CMK (cell line): ENCODE results near the gene CALN1.
"Not testable (repeated sequence)": the region's sequence is repeated elsewhere in the genome, so short reads cannot be mapped to it uniquely, and the experiment has no call there.

Source experiments
- DNase-seq: peaks from one replicate; pipeline ENCODE4 v3.0.0-alpha.2; 2010; ENCODE audit warnings: low read depth

The CALN1 gene

DNA sequence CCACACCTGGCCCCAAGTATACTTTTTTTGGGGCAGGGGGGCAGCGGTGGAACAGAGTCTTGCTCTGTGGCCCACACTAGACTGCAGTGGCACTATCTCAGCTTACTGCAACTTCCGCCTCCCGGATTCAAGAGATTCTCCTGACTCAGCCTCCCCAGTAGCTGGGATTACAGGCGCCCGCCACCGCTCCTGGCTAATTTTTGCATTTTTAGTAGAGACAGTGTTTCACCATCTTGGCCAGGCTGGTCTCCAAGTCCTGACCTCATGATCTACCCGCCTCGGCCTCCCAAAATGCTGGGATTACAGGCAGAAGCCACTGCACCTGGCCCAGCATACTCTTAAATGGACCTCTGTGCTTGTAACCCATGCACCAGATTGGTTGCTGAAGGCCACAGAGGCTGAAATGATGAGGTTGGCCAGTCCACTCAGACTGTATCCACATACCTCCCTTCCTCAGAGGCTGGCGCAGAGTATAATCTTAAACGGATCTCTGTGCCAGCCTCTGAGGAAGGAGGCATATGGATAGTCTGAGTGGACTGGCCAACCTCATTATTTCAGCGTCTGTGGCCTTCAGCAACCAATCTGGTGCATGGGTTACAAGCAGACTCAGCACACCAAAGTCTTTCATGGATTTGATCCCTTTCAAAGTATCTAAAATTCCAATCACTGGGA lies 3.0 kb downstream of the CALN1 start:
- no peak for DNase-seq

DNA sequence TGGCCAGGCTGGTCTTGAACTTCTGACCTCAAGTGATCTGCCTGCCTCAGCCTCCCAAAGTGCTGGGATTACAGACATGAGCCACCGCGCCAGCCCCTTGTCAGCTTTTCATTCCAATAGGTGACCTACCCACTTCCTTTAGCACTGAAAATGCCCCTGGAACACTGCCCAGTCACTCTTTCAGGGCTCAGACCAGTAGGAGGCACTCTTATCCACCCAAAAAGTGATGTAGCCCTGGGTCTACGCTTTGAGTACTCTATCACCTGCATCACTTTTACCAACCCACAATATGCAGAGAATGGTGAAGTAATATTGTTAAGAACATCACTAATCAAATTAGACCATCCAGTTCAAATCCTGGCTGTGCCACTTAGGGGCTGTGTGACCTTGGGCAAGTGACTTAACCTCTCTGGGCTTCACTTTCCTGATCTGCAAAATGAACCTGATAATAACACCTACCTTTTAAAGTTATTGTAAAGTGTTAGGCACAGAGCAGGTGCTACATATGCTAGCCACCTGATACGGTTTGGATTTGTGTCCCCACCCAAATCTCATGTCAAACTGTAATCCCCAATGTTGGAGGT lies 5.2 kb downstream of the CALN1 start:
- DNase-seq = no peak

DNA sequence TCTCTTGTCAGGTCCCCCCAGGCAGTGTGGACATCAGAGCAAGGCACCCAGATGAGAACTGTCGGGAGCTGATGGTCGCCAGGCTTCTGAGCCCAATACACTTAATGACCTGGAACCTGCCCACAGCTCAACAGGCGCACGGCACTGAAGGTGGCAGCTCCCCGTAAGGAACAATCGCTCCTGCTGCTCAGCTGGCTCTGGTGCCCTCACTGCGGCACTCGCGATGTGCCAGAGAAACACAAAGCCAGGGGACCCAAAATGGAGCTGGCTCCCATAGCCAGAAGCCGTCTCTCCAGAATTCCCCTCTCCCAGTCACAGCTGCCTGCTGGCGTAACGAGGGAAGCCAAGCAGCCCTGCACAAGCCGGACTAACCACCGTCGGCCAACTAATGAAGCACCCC lies 6.3 kb downstream of the CALN1 start:
- no peak for DNase-seq

DNA sequence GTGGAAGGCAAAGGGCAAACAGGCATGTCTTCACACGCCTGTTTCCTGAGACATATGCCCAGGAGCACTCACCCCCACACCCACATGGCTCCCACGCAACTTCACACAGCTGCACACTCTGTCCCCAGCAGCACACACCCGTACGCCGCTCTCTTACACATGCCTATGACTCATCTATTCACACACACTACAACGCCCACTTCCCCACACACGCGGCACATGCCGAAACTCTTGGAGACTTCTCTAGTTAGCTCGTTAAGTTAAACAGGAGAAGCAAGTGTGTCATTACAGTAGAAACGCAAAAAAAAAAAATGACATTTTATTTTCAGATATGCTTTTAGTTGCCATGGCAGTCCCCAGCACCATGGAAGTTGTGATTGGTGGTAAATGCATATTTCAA lies 6.7 kb downstream of the CALN1 start:
- DNase-seq = no peak

DNA sequence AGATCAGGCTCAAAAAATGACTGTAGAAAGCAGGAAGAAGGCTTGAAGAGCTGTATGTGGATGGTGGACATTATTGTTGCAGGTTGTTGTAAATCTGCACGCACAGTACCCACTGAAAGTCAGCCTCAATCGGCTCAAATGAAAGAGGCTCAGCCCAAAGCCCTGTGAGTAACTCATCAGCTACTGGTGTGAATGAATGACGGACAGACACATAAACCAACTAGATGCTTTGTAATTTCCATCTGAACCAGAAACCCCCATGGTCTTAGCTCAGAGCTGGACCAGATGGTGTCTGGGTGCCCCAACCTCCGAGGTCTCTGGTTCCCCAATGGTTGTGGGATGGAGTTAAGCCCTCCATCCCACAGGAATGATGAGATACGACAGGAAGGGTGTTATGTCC lies 7.4 kb downstream of the CALN1 start:
- DNase-seq = no peak

DNA sequence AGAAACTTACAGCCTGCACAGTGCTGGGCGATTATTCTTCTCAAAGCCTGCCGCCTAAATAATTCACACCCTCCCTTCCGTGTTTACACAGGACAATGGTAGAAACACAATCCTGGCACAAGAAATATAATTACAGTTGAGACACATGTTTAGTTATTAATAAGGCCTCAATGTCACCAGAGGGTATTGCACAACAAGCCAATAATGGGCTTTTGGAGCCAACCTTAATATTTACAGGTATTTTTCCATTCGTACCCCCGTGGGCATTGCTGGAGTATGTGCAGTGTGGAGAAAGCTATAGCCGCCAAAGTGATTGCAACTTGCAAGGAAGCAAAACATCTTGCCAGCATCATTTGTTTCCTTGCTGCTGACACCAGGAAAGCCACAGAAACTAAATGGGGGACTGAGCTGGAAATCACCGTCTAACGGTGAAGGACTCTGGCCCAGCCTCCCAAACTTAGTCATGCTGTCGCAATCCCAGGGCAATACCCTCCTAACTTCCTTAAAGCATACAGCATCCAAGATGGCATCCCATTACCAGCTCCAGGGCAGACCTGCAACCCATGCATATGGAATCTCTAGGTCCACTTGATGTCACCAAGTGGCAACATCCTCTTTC lies 8.6 kb downstream of the CALN1 start:
- DNase-seq = no peak

DNA sequence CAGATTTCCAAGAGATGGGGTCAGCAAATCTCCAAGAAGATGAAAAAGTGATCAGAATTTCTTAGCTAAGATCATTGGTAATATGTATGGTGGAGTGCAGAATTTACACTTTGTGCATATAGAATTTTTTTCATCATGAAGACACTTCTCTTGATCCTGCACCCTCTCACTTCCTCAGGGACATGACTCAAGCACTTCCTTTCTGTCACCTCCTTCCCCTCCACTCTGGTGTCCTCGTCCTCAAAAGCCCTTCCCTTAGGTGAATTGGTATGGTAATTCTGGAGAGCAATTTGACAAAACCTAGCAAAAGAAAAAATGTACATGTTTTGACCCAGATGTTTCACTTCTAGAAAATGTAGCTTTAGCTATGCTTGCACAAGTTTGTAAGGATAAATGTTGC lies 18.1 kb downstream of the CALN1 start:
- DNase-seq = no peak

DNA sequence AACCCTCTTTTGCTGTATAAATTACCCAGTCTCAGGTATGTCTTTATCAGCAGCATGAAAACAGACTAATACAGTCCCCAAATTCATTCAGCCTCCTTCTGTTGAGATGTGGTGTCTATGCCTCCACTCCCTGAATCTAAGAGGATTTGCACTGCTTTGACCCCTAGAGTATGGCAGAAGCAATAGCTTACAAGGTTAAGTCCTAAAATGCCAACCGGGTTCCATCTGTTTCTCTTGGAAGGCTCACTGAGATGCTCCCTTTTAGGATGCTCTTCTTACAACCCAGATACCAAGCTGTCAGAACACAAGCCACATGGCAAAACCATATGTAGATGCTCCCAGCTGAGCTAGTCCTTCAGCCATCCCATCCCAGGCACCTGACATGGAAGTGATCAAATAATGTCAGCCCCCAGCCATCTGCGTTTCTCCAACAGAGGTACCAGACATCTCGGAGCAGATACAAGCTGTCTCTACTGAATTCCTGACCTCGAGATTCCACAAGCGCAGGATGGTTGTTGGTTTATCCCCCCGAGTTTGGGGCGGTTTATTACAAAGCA lies 20.2 kb downstream of the CALN1 start:
- DNase-seq = no peak

DNA sequence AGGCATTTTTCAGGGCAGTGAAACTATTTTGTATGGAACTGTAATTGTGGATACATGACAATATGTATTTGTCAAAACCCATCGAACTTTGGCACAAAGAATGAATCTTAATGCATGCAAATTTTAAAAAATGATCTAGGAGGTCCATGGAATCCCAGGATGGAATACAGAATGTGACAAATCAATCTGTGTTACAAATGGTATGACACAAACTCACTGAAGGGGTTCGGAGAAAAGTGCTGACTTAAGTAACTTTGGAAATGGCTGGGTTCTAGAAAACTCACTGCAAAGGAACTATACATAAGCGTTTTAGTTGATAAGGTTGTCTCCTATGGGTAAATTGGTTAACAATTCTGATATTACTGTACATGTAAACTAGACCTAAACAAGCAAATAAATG lies 26.0 kb downstream of the CALN1 start:
- DNase-seq = no peak

DNA sequence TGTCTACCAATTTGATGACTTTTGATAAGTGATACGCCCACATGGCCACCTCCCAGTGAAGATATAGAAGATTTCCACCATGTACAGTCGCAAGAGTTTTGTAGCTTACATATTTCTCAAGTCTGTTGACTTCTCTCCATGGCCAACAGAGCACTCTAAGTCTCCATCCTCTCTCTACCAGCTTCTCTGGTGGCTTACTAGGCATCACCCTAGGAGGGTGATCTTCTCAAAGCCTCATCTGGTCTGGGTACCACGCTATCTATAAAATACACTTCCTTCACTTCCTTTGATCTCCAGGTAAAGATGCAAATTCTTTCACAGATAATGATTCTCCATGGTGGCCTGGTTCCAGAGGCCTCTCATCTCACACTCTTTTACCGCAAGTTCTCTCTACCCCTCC lies 49.9 kb downstream of the CALN1 start:
- DNase-seq = no peak

DNA sequence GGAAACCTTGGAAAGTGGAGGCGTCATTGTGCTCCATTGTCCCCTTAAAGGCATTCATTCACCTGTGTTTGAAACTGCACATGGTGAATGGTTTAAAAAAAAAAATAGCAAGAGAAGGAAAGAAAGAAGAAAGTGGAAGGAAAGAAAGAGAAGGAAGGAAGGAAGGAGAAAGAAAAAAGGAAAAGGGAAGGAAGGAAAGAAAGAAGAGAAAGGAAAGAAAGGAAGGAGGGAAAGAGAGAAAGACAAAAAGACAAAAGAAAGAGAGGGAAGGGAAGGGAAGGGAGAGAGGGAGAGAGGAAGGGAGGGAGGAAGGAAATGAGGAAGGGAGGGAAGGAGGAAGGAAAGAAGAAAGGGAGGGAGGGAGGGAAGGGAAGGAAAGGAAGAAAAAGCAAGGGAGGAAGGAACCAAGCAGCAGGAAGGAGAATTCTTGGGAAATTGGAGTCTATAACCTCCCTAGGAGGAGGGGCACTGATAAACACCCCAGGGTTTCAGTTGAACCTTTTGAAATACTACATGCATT lies 66.9 kb downstream of the CALN1 start:
- DNase-seq = no peak

DNA sequence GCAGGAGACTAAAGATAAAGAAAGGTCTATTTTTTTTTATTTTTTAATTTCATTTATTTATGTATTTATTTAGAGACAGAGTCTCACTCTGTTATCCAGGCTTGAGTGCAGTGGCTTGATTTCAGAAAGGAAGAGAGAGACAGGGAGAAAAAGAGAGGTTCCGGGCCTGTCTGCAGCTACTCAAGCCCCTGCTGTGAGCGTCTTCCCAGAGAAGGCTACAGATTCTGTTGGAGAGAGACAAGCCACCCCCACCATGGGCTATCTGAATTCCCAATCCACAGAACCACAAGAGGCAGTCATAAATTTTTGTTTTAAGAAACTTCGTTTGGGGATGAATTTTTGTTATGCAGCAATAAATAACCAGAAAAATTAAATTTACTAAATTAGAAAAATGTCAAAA lies 68.1 kb downstream of the CALN1 start:
- DNase-seq = no peak

DNA sequence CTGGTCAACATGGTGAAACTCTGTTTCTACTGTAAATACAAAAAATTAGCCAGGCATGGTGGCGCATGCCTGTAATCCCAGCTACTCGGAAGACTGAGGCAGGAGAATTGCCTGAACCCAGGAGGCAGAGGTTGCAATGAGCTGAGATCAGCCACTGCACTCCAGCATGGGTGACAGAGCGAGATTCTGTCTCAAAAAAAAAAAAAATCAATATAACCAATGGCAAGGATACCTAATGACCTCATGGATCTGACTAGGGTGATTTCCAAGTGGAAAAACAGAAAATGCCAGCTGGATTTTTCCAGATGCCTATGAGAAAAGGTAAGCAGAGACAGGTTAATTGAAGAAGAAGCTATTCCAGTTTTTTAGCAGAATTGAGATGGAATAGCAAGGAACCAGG lies 68.8 kb downstream of the CALN1 start:
- not testable (repeated sequence) for DNase-seq

DNA sequence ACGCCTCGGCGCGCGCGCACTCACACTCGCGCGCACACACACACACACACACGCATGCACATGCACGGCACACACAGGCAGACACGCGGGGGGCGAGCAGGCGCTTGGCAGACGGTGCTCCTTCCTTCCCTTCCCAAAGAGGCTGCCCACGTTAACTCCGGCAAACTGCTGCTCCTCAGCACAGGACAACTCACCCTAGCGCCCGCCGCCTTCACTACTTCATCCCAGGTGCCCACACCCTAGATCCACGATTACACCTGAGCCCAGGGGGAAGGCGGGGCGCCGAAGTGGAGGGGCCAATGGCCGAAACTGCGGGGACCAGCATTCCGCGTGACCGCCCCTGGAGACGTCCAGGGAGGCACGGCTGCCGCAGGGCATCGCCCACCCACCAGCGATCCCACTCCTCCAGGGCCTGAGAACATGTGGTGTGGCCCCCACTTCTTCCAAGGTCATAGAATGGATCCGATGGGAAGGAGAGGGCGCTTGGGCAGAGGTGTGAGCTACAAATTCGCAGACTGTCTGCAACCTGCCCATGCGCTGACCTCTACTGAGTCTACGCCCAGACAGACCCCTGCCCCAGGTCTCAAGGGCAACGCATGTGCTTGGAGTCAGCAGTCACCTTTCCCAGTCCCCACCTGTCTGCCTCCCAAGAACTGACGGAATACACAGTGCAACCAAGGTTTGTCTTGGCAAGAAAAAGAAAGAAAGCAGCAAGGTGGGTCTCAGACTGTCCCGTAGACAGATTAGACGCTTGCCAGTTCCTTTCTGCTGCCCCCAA lies 74.6 kb downstream of the CALN1 start:
- DNase-seq = no peak

DNA sequence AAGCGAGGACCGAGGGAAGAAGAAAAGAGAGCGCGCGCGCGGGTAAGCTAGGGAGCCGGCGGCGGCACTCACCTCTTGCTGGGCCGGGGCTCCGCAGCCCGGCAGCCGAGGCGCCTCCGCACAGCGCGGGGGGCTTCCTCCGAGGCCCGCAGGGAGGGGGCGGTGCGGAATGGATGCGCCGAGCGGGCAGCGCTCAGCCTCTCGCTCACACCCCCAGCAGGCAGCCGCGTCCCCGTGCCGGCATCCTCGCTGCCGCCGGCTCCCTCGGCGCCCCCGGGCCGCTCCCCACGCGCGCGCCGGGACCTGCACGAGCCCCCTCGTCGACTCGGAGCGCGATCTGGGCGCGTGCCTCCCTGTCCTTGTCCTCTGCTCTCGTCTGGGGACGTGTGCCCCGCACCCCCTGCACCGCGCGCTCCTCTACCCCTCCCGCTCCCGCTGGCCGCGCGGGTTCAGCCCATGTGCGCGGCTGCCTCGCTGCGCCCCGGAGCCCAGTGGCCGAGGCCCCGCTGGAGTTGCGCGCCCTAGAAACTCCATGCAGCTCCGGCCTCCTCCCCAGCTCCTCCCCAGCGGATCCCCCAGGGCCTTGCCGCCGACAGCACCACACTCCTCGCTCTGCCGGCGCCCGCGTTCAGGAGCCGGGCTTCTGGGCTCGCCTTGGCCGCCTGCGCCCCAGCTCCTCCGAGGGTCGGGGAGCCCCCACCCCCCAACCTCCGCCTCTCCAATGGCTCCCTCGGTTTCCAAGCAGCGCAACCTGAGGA lies 75.3 kb downstream of the CALN1 start:
- no peak for DNase-seq

DNA sequence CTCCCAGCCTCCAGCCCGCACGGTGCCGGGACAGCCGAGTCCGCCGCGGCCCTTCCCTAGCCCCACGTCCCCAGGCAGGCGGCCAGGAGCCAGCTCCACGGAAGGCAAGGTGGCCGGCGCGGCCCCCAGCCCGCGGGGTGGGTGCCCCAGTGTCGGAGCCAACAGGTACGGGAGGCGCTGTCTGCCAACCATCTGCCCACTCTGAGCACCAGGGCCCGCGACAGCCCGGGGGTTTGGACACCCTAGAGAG lies 75.8 kb downstream of the CALN1 start:
- no peak for DNase-seq

DNA sequence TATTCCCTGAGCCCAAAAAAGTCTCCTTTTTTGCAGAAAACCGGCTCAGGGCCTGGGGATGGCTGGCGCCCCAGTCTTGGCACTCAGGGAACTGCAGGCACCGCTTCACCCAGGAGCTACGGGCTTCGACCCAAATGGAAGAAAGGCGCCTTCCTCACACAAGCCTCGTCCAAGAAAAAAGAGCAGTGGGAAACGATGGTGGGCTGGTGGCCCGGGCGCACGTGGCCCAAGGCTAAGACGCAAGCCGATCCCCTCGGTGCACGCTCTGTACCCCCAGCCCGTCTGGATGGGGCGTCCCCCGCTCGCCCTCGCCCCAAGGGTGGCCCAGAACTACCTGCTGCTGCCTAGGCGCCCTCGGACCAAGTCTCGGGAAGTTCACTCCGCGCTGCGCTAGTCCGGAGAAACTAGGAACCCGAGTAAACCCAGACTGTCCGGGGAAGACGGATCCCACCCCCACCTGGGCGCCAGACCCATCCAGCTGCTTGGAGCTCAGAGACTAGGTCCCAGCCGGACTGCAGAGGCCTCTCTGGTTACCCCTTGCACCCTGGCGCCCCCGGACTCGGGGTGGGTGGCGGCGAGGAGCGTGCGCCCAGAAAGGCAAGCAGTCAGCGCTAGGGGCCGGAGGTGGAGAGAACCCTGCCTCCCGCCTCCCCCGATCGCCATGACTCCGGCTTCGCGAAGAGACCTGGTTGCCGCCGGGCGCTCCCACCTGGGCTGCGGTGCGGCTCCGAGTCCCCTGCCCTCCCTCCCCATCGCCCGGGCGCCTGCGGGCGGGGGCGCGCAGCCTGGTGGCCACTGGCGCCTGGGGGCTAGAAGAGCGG lies 76.4 kb downstream of the CALN1 start:
- no peak for DNase-seq

DNA sequence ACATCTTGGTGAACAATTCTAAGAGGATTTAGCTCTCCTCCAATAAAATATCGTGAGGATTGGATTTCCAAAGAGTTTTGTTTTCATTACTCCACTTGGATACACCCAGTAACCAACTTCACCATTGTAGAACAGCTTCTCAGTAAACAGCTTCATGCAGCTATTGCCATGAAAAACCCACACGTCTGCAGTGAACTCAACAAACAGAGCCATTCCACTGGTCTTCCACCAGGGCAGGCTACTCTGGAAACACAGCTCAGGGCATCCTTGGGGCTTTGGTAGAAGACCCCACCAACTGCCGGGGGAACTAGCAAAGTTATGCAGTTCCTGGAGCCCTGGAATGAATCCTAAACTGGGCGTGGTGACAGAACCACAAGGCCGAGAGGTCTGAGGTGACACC lies 77.4 kb downstream of the CALN1 start:
- no peak for DNase-seq

DNA sequence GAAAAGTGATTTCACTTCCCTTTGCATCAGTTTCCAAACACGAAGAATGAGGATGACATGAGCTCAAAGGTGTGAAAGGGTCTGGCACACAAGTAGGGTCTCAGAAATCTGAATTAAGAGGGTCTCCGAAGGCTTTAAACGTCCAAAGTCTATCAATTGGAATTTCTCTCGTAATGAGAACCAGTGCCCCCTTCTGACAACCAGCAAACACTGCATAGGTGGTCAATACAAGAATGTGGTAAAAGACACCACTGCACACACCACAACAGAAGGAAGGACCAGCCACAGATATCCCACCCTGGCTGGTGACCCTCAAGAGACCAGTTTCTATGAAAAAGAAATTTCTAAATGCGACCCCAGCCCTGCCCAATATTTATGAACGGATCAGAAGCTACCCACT lies 78.1 kb downstream of the CALN1 start:
- DNase-seq = no peak

DNA sequence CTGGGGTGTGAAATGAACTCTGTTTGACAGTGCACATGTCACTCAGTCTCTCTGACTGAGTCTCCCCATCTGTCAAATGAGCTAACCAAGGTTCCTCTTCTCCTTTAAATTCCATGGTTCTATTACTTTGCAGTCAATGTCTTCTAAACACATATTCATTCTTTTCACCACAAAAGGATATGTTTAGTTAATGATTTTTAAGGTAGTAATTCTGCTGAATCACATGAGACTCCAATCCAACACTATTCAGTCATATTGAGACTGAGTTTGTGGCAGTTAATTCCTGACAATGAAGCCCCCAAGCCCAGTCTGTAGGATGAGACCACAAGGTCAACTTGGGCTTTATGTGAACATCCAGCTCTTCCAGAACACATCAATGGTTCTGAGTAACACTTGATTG lies 85.3 kb downstream of the CALN1 start:
- no peak for DNase-seq

DNA sequence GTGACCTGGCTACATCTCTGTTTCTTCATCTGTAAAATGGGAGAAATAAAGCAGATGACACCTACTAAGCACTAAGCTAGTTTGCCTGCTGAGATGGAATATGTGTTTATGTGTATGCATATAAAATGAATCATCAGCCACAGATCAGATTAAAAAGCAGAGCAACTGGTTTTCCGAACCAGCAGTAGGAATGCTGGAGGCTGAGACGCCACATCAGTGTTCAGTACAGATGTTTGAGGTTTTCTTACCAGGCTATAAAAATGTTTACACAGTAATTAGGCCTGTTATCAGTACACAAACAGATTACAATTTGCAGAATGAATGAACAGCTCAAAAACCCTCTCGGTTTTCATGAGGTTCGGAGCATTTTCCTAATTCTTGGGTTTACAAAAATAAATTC lies 85.8 kb downstream of the CALN1 start:
- no peak for DNase-seq
